DOHH2 (cell line): Measurements from ENCODE around the gene ZNF268.
"Not testable (repeated sequence)": the region's sequence is repeated elsewhere in the genome, so short reads cannot be mapped to it uniquely, and the experiment has no call there.

Experiments used
- EZH2phosphoT487 ChIP-seq: fragments of 200-600 bp; sonication (generic); IDR thresholded peaks from 2 replicates; pipeline ENCODE4 v1.6.1; 2017; ENCODE audit warnings: borderline replicate concordance, mild to moderate bottlenecking, antibody characterized with exemption, low read length, moderate library complexity, mixed read lengths
- TF ChIP-seq, protein P1 (sequence below): fragments of 200-600 bp; sonication (generic); IDR thresholded peaks from one replicate; pipeline ENCODE4 v1.5.1; 2014; ENCODE audit warnings: antibody characterized with exemption, mild to moderate bottlenecking, low read depth, low read length; ENCODE audit not compliant: poor library complexity, severe bottlenecking

DNA sequence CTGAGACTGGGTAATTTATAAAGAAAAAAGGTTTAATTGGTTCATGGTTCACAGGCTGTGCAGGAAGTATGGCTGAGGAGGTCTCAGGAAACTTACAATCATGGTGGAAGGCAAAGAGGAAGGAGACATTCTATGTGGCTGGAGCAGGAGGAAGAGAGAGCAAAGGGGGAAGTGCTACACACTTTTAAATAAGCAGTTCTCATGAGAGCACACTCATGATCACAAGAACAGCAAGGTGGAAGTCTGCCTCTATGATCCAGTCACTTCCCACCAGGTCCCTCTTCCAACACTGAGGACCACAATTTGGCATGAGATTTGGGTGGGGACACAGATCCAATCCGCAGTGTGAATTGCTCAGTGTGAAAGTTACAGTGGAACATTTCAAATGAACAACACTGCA is 74.5 kb downstream of the ZNF268 start:
- TF ChIP-seq, protein P1, sequence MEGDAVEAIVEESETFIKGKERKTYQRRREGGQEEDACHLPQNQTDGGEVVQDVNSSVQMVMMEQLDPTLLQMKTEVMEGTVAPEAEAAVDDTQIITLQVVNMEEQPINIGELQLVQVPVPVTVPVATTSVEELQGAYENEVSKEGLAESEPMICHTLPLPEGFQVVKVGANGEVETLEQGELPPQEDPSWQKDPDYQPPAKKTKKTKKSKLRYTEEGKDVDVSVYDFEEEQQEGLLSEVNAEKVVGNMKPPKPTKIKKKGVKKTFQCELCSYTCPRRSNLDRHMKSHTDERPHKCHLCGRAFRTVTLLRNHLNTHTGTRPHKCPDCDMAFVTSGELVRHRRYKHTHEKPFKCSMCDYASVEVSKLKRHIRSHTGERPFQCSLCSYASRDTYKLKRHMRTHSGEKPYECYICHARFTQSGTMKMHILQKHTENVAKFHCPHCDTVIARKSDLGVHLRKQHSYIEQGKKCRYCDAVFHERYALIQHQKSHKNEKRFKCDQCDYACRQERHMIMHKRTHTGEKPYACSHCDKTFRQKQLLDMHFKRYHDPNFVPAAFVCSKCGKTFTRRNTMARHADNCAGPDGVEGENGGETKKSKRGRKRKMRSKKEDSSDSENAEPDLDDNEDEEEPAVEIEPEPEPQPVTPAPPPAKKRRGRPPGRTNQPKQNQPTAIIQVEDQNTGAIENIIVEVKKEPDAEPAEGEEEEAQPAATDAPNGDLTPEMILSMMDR, result not testable (repeated sequence)
- not testable (repeated sequence) for TF ChIP-seq EZH2phosphoT487
